Endothelial cell of umbilical vein (primary cell): ENCODE results near the gene SEMA5A.

ENCODE experiments used
- MYC ChIP-seq: IDR thresholded peaks from one replicate; pipeline ENCODE4 v1.6.1; 2011; ENCODE audit warnings: mild to moderate bottlenecking, low read depth, low read length
- POLR2A ChIP-seq: IDR thresholded peaks from 2 replicates; pipeline ENCODE4 v1.6.1; 2012; ENCODE audit warnings: low read depth, mild to moderate bottlenecking, control low read depth, low read length
- POLR2AphosphoS5 ChIP-seq: IDR thresholded peaks from 2 replicates; pipeline ENCODE4 v1.6.1; 2012; ENCODE audit warnings: low read depth, mild to moderate bottlenecking, control low read depth, low read length, moderate library complexity; ENCODE audit not compliant: insufficient read depth
- TF ChIP-seq, protein P1 (sequence below), 2 donors: IDR thresholded peaks; 1 replicate in 1 of 2; 2 replicates in 1 of 2; pipeline ENCODE4 v1.5.1; 2011; ENCODE audit warnings: low read length in 2 of 2, mild to moderate bottlenecking in 2 of 2, moderate library complexity in 2 of 2, control low read depth in 1 of 2, inconsistent platforms in 1 of 2, low read depth in 1 of 2; ENCODE audit not compliant: insufficient read depth in 1 of 2; ENCODE audit errors: extremely low read depth in 1 of 2

DNA sequence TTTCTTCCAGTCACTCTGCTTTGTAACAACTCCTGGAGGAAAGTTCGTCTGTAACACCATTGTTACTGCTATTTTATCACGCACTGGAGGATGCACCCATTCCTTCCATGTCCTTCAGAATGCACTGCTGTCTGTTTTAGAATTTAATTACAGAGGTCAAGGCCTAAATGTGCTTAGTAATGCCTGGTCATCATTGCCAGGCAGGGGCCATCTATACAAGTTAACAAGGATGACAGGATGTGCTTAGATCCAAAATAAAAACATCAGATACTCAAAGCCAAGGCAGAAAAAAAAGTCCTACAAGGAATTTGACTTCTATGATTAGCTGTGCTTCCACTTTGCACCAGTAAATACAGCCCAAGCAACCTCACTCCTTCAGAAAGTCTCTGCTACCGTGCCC, 371.4 kb downstream of the SEMA5A start:
- TF ChIP-seq POLR2A (no peak), MYC (no peak), POLR2AphosphoS5 (no peak)
- TF ChIP-seq, protein P1, sequence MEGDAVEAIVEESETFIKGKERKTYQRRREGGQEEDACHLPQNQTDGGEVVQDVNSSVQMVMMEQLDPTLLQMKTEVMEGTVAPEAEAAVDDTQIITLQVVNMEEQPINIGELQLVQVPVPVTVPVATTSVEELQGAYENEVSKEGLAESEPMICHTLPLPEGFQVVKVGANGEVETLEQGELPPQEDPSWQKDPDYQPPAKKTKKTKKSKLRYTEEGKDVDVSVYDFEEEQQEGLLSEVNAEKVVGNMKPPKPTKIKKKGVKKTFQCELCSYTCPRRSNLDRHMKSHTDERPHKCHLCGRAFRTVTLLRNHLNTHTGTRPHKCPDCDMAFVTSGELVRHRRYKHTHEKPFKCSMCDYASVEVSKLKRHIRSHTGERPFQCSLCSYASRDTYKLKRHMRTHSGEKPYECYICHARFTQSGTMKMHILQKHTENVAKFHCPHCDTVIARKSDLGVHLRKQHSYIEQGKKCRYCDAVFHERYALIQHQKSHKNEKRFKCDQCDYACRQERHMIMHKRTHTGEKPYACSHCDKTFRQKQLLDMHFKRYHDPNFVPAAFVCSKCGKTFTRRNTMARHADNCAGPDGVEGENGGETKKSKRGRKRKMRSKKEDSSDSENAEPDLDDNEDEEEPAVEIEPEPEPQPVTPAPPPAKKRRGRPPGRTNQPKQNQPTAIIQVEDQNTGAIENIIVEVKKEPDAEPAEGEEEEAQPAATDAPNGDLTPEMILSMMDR (IDR thresholded peaks at IDR 0.05; ENCODE audit: extremely low read depth in 1 of 2, insufficient read depth in 1 of 2, low read depth in 1 of 2, low read length in 2 of 2), result no peak
